IPS-18a (cell line): ENCODE results near the gene HS3ST2.
A peak's percentile ranks its signal among the peaks of the same experiment; 100 is the strongest.

ENCODE experiments used
- H3K27ac ChIP-seq: one replicate; pipeline ENCODE4 v1.5.1; 2013; ENCODE audit warnings: low read length
- H3K27me3 ChIP-seq: one replicate; pipeline ENCODE4 v1.6.1; 2013; ENCODE audit warnings: mild to moderate bottlenecking, low read length; ENCODE audit not compliant: control insufficient read depth, insufficient read depth
- H3K36me3 ChIP-seq: one replicate; pipeline ENCODE4 v1.6.1; 2013; ENCODE audit warnings: low read depth, low read length; ENCODE audit not compliant: control insufficient read depth
- H3K4me1 ChIP-seq: one replicate; pipeline ENCODE4 v1.6.1; 2013; ENCODE audit warnings: low read depth, low read length; ENCODE audit not compliant: control insufficient read depth
- H3K4me3 ChIP-seq: one replicate; pipeline ENCODE4 v1.5.1; 2013; ENCODE audit warnings: low read length
- H3K9ac ChIP-seq: one replicate; pipeline ENCODE4 v1.6.1; 2013; ENCODE audit warnings: mild to moderate bottlenecking, low read length, moderate library complexity
- H3K9me3 ChIP-seq: one replicate; pipeline ENCODE4 v1.6.1; 2013; ENCODE audit warnings: low read depth, low read length; ENCODE audit not compliant: control insufficient read depth

Gene HS3ST2

DNA sequence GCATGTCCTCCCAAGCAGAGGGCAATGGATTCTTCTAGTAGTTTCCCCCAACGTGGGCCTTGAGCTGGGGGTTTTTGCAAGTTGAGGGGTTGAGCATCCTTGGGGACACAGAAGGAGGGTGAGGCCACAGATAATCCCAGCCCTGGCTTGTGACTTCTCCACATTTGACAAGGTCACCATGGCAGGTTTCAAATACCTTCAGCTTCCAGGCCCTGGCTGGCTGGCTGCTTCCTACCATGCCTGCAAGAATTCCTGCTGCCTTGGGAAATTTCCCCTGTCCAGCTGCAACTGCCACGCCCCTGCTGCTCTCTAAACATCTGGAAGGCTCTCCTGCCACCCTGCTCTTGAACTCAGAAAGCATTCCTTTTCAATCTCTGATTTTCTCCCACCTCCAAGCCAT is 41.3 kb downstream of the HS3ST2 start:
- no peak overlapping the region for H3K9ac ChIP-seq
- no peak overlapping the region for H3K4me3 ChIP-seq
- no peaks in the 10 kb centered on the region for H3K27me3 ChIP-seq
- H3K9me3 ChIP-seq = no peaks in the 10 kb centered on the region
- H3K36me3 ChIP-seq = no peaks in the 10 kb centered on the region
- H3K4me1 ChIP-seq = peaks cover 8% of the 10 kb centered on the region
- H3K27ac ChIP-seq = no peak overlapping the region

DNA sequence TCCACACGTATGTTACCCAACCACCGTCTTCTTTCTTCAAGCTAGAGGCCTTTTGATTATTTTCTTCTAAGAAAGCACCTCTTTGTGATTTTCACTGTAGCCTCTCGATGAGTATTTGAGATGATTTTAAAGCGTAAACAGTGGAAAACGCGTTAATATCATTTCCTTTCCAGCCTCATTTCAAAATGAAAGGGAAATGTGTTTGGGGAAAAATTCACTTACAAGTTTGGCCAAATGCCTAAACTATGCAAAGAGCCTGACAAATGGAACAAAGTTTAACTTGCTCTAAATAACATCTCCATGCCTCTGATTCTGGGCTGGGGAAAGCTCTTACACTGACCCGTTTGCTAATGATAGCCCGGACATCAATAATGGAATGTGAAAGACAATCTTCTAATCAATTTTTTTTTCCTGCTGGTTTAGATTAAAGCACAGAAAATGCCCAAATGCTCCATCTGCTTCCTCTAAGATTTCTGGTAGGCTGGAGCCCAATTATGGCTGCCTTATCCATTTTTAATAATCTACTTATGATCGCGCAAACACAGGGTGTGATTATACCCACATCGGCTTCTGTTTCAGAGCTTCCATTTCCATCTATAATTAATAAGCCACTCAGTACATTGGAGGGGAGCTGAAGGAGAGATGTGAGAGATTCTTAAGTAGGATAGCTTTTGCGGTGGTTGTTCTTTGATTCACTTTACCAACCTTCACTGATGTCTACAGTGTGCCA is 43.5 kb downstream of the HS3ST2 start:
- H3K27me3 ChIP-seq = no peaks in the 10 kb centered on the region
- no peaks in the 10 kb centered on the region for H3K36me3 ChIP-seq
- H3K4me3 ChIP-seq = no peak overlapping the region
- H3K27ac ChIP-seq = no peak overlapping the region
- no peaks in the 10 kb centered on the region for H3K9me3 ChIP-seq
- H3K9ac ChIP-seq = no peak overlapping the region
- peaks cover 8% of the 10 kb centered on the region for H3K4me1 ChIP-seq

DNA sequence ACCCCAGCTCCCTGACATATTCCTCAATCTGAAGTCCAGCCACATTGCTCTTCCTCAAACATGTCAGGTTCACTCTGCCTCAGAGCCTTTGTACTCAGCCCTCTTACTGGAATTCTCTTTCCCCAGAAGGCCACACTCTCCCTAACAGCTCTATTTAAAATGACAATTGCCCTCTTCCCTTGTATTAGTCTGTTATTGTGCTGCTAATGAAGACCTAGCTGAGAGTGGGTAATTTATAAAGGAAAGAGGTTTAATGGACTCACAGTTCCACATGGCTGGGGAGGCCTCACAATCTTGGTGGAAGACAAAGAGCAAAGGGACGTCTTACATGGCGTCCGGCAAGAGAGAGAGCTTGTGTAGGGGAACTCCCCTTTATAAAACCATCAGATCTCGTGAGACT is 46.0 kb downstream of the HS3ST2 start:
- Histone ChIP-seq H3K27me3 (no peaks in the 10 kb centered on the region), H3K4me1 (peaks cover 8% of the 10 kb centered on the region), H3K9me3 (no peaks in the 10 kb centered on the region), H3K9ac (peak overlapping the region; percentile 33), H3K4me3 (no peak overlapping the region), H3K36me3 (no peaks in the 10 kb centered on the region), H3K27ac (peak overlapping the region; percentile 14)

DNA sequence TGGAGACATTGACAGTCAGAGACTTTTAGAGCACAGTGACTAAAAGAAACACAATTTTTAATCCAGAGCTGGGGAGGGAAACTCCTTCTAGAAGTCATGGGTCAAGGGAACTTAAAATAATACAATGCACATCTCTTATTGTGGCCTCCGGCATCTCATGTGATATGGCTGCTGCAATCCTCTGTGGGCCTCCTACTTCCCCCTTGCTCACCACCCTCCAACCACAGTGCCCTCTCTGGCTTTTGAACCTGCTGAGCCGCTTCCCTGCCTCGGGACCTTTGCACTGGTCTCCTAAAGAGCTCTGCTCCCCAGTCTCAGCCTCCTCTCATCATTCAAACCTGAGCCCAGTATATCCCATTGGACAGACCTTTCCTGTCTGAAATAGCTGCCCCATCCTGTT is 47.6 kb downstream of the HS3ST2 start:
- Histone ChIP-seq H3K36me3 (no peaks in the 10 kb centered on the region), H3K4me3 (no peak overlapping the region), H3K27ac (no peak overlapping the region), H3K27me3 (no peaks in the 10 kb centered on the region), H3K9ac (no peak overlapping the region), H3K9me3 (no peaks in the 10 kb centered on the region), H3K4me1 (peaks cover 8% of the 10 kb centered on the region)

DNA sequence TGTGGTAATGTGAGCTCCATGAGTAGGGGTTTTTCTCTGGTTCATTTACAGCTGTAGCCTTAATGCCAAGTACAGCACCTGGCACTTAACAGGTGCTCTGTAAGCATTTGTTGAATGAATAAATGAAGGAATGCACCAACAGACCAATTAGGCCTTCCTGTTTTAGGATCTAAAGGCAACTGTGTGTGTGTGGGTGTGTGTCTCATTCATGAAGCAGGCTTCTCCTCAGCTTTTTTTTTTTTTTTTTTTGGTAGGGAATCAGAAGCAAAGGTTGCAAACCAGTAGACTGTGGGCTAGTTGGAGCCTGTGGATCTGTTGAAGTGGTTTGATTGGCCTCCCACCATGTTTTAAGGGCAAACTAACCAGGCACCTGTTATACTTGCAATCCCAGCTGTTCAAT is 48.1 kb downstream of the HS3ST2 start:
- Histone ChIP-seq H3K9ac (no peak overlapping the region), H3K4me3 (no peak overlapping the region), H3K27me3 (no peaks in the 10 kb centered on the region), H3K27ac (no peak overlapping the region), H3K36me3 (no peaks in the 10 kb centered on the region), H3K4me1 (peaks cover 8% of the 10 kb centered on the region), H3K9me3 (no peaks in the 10 kb centered on the region)

DNA sequence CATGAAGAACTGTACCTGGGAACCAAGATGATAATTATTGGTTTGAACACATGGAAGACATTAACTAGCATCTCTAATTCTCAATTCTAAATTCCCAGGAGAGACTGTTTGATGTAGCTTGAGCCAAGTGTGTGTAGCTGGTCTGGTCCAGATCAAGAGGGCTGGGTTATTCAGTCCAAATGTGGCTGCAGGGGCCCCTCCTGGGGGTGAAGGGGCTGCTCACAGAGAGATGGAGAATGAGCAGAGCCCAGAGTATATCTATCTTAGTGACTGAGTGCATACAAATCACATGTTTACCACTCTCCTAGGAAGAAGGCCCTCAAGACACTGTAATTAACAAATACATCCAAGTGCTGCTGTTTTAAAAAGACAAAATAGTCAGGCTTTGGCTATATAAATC is 50.4 kb downstream of the HS3ST2 start:
- Histone ChIP-seq H3K9ac (no peak overlapping the region), H3K4me1 (peaks cover 4% of the 10 kb centered on the region), H3K36me3 (no peaks in the 10 kb centered on the region), H3K4me3 (no peak overlapping the region), H3K9me3 (no peaks in the 10 kb centered on the region), H3K27me3 (no peaks in the 10 kb centered on the region), H3K27ac (no peak overlapping the region)

DNA sequence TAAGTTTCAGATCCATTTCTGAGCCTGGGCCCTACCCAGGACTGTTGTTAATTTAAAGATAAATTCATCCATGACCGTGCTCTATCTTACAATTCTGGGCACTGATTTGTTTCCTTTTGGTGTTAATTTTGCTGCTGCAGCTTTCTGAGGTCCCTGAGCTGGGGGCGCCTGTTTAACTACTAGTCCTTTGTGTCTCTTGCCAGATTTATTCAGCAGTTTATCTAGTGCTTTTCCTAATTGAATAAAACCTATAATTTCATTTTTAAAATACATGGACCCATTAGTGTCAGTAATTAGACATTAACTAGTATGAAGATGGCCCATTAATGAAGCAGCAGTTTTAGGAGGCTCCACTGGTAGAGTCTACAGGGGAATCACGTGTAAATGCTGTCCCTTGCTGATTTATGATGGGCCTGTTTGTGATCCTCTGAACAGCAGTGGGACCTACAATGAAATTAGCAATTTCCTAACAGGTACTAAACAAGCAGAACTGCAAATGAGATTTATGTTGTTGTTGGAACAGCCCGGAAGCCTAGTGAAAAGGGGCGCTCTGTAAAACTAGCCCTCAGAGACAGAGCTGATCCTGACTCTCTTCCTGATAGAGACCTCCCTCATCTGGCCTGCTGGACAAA is 54.7 kb downstream of the HS3ST2 start:
- no peaks in the 10 kb centered on the region for H3K27me3 ChIP-seq
- H3K4me3 ChIP-seq = no peak overlapping the region
- H3K36me3 ChIP-seq = no peaks in the 10 kb centered on the region
- no peaks in the 10 kb centered on the region for H3K9me3 ChIP-seq
- no peak overlapping the region for H3K27ac ChIP-seq
- no peak overlapping the region for H3K9ac ChIP-seq
- H3K4me1 ChIP-seq = no peaks in the 10 kb centered on the region

DNA sequence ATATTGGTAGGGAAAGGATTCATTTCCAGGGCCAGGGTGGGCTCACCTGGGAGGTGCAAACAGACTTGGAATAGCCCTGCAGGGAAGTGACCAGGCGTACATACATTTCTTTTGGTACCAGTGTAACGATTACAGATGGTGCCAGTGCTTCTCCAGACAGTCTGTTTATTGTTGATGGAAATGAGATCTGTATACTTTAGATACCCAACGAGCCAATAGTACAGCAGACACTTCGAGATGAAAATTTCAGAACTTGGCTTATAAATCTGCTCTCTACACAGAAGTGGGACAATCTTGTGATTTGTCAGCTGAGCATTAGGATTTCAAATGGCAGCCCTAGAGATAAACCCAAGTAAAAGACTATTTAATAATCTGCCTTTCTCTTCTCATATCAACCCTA is 57.9 kb downstream of the HS3ST2 start:
- H3K4me1 ChIP-seq = no peaks in the 10 kb centered on the region
- no peak overlapping the region for H3K9ac ChIP-seq
- no peak overlapping the region for H3K27ac ChIP-seq
- no peaks in the 10 kb centered on the region for H3K36me3 ChIP-seq
- H3K27me3 ChIP-seq = no peaks in the 10 kb centered on the region
- H3K9me3 ChIP-seq = no peaks in the 10 kb centered on the region
- H3K4me3 ChIP-seq = no peak overlapping the region

DNA sequence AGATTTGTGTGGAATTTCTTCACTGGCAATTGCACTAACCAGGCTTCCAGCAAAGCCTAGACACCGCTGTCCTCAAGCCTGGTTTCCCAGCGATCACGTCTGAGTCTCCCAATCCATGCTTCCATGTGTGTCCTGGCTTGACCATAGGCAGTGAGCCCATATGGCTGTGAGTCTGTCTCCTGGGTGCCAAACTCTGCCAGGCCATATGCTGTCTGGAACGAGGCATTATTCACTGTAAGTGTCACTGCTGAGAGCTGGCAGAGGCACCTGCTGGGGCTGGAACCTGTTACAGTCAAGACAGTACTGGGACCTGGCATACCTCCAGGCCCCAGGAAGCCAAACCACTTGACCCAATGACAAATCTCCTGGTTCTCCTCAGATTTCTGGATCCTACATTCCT is 60.4 kb downstream of the HS3ST2 start:
- Histone ChIP-seq H3K27ac (no peak overlapping the region), H3K9ac (no peak overlapping the region), H3K36me3 (no peaks in the 10 kb centered on the region), H3K27me3 (no peaks in the 10 kb centered on the region), H3K4me1 (no peaks in the 10 kb centered on the region), H3K9me3 (no peaks in the 10 kb centered on the region), H3K4me3 (no peak overlapping the region)

DNA sequence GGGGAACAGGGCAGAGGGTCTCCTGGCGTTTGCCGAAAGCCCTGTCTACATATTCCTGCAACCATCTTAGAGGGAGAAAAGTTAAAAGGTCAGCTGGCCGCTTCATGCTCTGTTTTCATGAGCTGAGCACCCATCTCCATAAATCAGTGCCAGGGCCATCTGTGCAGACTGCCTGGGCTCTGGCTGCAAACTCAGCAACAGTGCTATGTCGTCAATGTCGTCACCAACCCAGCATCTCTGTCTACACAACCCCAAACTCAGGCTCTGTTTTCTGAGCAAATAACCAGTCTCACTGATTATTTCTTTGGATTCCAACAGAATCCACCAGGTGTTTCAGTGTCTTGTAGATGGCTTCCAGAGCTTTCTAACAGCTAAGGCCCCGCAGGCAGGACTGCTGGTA is 65.0 kb downstream of the HS3ST2 start:
- Histone ChIP-seq H3K27ac (no peak overlapping the region), H3K4me1 (no peaks in the 10 kb centered on the region), H3K36me3 (no peaks in the 10 kb centered on the region), H3K27me3 (no peaks in the 10 kb centered on the region), H3K4me3 (no peak overlapping the region), H3K9ac (no peak overlapping the region), H3K9me3 (no peaks in the 10 kb centered on the region)

DNA sequence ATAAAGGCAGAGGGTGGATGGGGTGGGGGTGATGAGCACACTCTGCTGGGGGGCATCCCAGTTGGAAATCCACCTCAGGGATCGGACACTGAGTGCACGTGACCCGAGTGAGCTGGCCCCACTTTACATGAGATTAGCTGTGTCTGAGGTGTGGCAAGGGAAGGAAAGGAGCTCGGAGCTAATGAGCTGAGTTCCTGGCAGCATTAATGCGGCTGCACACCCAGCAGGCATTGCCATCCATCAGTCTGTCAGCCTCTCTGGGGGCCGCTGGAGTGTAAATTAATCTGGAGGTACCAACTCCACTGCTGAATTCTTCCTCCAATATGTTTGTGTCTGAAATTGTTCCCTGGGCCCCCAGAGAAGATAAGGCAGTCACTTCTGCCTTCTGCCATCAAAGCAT is 65.5 kb downstream of the HS3ST2 start:
- Histone ChIP-seq H3K27me3 (no peaks in the 10 kb centered on the region), H3K9me3 (no peaks in the 10 kb centered on the region), H3K27ac (no peak overlapping the region), H3K36me3 (no peaks in the 10 kb centered on the region), H3K4me1 (no peaks in the 10 kb centered on the region), H3K4me3 (no peak overlapping the region), H3K9ac (no peak overlapping the region)

DNA sequence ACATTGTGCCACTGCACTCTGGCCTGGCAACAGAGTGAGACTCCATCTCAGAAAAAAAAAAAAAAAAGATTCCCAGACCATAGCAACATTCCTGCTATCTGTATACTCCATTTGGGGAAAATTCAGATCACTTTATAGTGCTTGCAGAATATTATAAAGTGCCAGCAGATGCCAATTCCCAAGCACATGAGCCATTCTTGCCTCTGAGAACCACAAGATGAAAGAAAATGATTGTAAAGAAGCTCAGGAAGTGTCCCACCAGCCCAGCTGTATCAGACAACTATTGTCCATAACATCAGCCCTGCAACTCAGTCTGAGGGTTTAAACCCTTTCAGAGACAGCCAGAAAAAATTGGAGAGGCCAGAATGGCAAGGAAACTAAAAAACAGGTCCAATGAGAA is 69.0 kb downstream of the HS3ST2 start:
- no peaks in the 10 kb centered on the region for H3K4me1 ChIP-seq
- H3K9ac ChIP-seq = no peak overlapping the region
- H3K9me3 ChIP-seq = no peaks in the 10 kb centered on the region
- no peak overlapping the region for H3K27ac ChIP-seq
- H3K36me3 ChIP-seq = no peaks in the 10 kb centered on the region
- no peaks in the 10 kb centered on the region for H3K27me3 ChIP-seq
- no peak overlapping the region for H3K4me3 ChIP-seq
